HG03520 (cell line): ENCODE results near the gene TLR6.
A peak's percentile ranks its signal among the peaks of the same experiment; 100 is the strongest.

Source experiments
- ATAC-seq: cut with Tn5 transposase; IDR thresholded peaks from one replicate; pipeline ENCODE4 v1.9.1; 2021; ENCODE audit warnings: mild to moderate bottlenecking, moderate library complexity; ENCODE audit not compliant: unreplicated experiment

TLR6 gene, protein sequence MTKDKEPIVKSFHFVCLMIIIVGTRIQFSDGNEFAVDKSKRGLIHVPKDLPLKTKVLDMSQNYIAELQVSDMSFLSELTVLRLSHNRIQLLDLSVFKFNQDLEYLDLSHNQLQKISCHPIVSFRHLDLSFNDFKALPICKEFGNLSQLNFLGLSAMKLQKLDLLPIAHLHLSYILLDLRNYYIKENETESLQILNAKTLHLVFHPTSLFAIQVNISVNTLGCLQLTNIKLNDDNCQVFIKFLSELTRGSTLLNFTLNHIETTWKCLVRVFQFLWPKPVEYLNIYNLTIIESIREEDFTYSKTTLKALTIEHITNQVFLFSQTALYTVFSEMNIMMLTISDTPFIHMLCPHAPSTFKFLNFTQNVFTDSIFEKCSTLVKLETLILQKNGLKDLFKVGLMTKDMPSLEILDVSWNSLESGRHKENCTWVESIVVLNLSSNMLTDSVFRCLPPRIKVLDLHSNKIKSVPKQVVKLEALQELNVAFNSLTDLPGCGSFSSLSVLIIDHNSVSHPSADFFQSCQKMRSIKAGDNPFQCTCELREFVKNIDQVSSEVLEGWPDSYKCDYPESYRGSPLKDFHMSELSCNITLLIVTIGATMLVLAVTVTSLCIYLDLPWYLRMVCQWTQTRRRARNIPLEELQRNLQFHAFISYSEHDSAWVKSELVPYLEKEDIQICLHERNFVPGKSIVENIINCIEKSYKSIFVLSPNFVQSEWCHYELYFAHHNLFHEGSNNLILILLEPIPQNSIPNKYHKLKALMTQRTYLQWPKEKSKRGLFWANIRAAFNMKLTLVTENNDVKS

DNA sequence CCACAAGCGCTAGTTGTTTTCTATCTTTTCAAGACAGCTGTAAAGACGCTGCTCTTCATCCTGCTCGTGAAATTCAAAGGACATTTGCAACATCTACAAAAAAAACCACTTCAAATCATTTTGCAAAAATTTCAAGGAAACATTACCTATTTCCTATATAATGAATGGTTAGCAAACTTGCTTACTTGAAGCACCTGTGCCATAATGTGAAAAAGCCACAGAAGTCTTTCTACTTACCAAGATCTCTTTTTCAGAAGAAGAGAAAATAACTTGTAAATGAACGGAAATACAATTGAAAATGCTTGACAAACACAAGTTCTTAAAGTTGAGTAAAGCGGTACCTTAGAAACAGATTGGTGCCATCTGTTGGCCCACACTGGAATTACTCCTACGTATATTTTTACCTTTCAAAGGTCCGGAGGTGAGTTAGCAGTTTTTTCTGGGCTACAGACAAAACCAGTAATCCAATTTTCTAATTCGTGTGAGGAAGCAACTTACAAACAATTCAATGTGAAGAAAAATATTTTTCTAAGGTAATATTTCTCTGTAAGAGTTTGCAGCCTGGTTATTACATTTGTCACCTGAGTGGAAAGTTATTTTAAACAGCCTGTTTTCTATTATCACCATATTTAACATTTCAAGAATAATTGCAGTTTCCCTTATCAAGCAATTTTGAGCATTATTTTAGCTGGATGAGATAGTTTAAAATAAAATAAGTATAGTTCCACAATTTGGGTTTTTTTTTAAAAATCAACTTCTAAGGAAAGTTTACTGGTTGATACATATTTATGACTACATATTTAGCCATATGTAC, at the start of gene TLR6:
TSS of gene TLR6 (minus strand) at position 294 of the 814 bp plus-strand sequence. CDS start 27,344 bp downstream, outside the sequence.
- peak; percentile 48 for ATAC-seq

DNA sequence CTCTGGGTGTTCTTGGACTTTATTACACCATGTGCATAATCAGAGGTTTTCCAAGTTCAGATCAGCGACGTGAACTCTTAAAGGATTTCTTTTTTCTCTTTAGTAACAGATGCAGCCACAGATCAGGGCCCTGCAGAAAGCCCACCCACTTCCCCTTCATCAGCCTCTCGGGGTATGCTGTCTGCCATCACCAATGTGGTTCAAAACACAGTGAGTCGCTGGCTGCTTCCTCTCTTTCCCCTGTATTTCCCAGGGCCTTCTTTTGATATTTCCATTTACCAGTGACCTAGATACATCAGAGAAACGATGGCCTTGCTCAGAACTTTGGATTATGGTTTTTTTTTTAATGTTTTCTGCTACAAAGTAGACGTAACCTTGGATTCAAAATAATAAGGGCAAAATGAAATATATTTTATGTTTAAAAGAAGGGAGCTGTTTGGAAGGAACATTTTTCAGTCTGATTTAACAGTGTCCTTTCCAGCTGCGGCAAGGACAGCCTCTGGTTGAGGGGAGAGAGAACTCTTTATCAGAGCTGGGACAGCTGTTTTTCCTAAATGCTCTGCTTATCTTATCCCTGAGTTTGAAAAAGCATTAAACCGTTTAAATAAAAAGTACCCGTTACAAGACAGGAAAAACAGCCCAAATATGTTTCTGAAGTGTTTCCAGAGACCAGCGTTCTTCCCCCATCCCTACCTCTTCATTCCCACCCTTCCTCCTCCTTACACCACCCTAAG, 49.2 kb upstream of the TLR6 start:
- no peak for ATAC-seq

DNA sequence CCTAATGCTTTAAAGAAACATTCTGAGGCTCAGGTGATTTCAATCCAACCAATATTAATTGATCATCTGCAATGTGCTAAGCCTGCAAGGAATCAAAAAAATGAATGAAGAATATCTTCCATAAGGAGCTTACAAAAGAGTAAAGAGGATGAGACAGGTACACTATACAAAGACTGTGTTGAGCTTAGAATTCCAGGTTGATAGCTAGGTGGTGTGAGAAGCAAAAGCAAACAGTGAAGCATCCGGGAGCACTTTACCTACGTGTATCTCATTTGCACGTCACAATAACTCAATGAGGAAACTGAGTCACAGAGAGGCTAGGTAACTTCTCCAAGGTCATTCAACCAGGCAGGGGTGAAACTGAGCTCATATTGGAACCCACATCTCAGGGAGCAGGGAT, 48.1 kb upstream of the TLR6 start:
- ATAC-seq: no peak

DNA sequence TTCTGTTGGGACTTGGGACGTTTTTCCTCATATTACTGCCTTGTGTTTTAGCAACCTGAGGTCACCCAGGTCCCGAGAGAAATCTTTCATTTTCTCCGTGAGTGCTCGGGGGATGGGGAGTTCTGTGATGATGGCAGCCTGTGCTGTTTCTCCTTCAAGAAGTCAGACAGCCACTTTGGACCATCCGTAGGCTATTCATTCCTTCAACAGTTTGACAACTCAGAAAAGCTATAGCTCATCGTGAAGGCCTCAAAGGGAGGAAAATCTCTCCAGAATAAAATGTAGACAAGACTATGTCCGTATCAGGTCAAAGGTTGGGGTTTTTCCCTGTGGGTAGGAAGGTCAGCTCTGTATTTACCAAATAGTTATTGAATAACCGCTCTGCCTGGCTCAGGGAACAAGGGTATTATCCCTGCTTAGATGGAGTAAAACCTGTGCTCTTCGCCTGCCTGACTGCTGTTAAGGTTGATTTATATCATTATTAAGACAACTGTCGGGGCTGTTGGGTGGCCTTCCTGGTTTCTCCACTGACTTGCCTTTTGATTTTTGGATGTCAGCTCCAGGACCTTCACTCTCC, 47.6 kb upstream of the TLR6 start:
- no peak for ATAC-seq

DNA sequence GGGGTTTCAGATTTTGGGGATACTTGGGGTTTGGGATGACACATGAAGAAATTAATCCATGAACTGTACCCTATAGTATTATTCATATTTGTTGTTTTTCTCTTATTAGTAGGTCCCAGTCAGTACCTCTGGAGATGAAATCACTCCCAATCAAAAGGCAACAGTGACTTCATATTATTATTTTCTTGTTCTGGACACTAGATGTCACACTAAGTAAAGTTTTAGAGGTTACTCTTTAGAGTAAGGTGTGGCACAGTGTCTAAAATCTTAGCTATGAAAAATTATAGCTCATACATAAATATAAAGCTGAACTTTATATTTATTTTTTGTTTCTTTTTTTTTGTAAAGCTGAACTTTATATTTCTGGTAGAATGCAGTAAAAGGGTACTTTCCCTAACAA, 46.1 kb upstream of the TLR6 start:
- no peak for ATAC-seq

DNA sequence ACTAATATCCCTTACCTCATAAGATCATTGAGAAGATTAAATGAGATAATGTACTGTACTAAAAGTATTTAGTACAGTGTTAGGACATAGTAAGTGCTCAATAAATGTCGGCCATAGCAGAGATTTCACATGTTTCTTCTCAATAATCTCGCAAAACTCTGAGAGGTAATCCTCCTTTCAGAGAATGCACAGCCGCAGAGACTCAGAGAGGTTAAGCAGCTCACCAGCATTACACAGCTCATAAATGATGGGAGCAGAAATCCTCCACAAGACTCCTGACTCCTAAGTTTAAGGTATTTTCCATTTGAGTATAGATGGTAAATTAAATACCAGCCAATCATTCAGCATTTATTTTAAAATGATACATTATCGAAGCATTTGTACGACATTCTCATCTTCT, 45.6 kb upstream of the TLR6 start:
- no peak for ATAC-seq

DNA sequence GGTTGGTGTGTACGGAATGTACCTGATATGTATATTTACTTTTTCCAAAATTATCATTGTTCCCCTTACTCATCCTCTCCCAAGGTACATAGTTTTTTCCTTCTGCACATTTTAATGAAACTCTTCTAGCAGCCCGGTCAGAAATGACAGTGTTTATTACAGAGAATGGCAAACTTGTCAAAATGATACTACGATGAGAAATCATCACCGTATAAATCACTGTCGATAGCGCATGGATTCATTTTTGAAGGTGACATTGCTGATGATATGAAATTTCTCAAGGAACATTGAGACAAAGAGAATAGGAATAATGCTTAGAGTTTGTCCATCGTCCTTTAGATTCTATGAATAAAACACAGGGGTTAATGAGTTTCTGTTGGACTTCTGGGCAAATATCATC, 41.6 kb upstream of the TLR6 start:
- no peak for ATAC-seq

DNA sequence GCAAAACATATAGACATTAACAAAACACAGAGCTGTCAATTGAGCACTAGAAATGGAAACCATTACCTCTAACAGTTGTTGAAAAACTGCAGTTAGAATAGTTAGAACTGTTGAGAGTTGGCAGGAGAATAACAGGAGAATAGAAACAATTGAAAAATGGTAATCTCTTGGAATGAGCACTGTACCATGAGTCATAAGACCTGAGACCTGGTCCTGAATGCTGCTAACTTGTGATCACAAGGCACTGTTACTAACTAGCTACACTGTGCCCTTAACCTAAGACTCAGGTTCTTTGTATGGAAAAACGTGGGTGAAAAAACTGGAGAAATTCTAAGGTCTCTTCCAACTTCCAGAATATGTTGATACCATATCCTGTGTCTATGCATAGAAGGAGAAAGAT, 40.3 kb upstream of the TLR6 start:
- no peak for ATAC-seq

DNA sequence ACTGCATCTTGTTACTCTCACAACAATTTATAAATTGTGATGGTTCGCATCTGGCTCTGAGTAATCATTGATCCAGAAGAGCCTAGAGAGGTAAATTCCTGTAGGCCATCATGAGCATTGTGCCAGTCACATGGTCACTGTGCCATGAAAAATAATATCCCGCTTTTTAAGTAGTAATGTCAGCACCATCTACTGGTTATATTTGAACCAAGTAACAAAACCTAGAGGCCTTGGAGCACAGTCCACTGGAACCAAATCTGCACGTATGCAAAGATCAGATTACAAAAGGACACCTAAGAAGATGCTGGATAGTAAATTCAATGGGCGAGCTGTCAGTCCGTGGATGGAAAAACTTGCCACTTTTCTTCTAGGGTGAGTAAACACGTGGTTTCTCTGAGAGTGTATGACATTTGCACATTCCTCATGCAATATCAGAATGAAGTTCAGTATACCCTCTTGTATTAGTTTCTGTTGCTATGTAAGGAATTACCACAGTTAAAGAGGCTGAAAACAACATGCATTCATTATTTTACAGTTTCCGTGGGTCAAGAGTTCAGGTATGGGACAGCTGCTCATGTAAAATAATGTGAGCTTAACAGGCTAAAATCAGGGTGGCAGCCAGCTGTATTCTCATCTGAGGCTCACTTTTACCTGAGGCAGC, 37.8 kb upstream of the TLR6 start:
- no peak for ATAC-seq

DNA sequence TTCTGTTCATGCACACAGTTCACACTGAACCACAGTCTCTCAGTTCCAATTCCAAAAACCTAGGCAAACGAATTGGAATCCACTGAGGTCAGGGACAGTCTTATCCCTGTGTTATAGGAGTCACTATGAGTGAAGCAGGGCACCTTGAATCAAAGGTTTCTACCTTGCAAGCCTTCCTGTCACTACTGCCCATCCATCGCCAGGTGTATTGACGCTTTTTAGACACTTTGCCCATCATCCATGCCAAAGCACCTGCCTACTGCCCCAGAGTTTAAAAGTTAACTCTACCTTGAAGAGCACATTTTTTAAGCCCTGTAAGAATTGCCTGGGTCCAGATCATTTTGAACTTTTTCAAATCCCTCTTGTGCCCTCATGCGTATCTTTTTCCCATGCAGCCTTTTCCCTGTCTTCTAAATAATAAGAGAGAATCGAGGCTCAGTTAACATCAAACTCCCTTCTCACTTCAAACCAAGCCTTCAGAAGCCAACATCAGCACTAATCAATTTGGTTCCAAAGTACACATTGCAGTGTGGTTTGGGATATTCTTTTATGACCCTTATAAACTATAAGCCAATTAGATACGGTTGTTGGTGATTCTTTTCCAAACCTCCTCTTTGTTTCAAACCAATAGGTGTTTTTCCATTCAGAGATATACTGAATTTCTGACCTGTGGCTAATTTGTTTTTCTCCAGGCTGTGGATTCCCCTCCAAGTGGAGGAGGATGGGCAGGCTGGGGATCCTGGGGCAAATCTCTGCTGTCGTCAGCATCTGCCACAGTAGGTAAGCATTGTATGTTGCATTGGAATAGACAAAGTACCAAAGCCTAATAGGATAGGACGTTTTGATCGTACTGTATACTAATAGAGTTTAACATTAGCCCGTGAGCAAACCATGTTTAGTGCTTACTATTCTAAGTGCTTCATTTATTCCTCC, 34.7 kb upstream of the TLR6 start:
- no peak for ATAC-seq

DNA sequence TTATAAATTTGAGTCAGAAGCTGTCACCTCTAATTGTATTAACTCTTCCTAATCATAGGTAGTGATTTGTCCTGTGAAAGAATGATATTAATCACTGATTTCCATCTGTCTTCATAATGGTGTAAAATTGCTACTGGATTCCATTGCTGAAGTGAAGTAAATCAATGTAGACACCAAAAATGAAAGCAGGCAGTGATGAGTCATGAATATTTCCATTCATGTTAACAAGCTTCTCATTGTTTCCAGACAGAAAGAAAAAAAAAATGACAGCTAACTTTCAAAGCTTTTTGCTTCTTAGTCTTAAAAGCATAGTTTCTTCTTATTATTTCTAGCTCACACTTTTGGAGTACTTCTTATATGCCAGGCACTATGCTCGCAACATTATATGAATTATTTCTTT, 32.5 kb upstream of the TLR6 start:
- no peak for ATAC-seq

DNA sequence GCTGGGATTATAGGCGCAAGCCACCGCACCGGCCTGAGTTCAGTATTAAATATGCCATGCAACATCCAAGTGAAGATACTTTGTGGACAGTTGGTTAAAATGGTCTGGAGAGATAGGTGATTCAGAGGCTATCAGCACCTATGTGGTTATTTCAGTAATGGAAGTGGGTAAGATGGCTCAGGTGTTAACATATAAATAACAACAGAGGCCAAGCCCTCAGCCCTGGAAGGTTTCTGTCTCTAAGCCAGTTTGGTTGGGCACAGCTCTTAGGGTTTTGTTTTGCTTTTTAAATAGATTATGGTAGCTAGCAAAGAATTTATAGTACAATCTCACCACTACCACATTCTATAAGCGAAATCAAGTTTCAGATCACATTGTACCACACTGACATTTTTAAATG, 27.6 kb upstream of the TLR6 start:
- ATAC-seq: no peak

DNA sequence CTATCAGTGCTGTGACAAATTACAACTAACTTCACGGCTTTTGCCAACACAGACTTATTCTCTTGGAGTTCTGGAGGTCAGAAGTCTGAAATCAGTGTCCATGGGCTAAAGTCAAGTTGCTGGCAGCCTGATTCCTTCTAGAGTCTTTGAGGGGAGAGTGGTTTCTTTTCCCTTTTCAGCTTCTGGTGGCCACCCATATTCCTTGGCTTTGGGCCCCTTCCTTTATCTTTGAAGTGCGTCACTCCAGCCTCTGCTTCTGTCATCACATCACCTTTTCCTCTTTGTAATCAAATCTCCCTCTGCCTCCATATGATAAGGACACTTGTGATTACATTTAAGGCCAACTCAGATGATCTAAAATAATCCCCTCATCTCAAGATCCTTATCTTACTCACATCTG, 20.0 kb upstream of the TLR6 start:
- ATAC-seq: no peak

DNA sequence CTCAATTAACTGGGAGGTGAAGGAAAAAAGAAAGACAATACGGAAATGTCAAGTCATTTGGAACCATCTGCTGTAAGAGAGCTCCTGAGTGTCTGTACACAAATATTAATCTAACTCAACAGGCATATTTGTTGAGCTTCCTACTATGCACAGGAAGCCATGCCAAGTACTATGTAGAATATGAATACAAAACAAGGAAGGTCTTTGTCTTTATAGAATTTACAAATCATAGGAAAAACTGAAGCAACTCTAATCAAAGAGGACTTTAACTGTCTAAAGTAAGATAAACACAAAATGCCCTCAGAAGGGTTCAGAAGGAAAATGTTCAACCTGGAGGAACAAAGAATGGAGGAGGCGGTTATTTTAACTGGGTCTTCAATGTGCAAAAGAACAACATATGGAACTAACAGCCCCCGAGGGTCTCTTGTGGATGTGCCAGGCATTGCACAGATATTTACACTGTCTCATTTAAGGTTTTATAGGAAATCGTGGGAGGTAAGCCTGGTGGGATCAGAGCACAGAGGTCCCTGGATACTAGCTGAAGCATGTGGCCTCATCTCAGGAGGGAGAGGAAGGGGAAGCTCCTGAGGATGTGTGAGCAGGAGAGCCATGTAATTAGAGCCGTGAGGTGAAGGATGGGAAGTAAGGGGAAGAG, 16.8 kb upstream of the TLR6 start:
- no peak for ATAC-seq

DNA sequence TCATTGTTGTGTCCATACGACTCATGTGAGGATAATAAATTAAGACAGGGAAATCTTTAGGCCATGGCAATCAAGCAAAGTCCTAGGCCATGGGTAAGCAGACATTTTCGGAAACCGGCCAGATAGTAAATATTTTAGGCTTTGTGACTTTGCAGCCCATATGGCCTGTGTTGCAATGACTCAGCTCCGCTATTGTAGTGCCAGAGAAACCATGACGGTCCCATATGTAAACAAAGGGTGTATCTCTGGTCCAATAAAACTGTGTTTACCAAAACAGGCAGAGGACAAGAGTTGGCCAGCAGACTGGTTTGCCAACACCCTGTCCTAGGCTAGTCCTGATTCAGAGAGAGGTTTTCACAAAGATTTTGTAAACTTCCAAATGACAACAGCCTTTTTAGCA, 16.0 kb upstream of the TLR6 start:
- no peak for ATAC-seq

DNA sequence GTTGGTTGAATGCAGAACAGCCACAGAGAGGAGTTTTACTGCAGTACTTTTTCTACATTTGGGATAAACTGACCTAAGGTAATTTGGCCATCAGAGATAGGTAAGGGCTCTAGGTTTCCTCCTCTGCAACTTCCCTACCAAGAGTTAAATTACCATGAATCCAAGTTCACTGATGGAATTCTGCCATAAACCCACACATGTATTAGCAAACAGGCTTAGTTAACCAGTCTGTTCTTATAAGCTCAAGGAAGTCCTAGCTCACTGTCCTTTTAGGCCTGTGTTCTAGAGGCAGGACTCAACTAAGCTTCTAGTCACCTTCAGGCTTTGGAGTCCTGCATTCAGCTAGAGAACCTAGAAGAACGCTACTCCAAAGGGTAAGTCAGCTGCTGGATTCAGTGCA, 15.0 kb upstream of the TLR6 start:
- ATAC-seq: no peak

DNA sequence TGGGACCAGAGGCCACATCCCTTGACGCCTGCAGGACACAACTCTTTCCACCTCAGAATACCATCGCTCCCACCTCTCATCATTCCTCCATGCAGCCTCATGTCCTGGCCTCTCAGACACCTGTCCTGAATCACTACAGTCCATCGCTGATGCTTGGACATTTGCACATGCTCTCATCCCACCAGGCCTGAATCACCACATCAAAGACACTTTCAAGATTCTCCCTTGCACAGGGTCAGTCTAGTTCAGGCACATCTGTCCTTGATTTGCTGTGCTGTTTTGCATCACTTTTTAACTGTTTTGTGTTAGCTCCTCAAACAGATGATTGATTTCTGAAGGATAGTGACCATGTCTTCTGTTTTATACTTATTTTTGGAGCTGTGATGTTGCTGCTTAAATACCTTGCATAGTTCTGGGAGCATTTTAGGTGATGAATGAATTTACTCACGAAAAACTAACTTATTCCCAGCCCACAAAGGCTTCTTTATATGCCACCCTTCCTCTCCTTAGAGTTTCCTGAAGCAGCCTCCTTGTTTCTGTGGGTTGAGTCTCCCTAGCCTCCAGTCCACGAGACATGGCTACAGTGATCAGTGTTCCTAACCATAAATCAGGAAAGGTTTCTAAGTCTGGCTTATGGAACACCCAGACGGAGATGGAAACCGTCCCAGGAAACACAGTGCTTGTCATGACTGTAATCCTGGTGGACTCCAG, 13.6 kb upstream of the TLR6 start:
- ATAC-seq: no peak

DNA sequence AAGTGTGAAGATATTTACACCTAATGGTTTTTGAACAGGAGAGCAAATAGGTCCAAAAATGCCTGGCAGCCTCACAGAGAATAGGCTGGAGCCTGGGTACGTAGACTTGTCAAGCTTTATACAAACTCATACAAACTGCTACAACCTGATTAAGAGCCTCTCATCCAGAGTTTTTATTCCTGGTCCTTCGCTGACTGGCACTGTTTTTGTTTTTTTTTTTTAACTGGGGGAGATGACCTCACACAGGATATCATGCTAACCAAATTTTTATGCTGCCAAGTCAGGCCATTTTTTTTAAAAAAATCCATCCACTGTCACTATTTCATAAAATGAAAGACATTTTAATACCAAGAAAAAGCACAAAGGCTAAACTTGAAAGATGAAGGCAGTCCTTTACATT, 12.9 kb upstream of the TLR6 start:
- ATAC-seq: no peak
